HepG2 (cell line): ENCODE results near the gene G6PD. TPM values are rescaled to one million over a fixed set of nuclear protein-coding genes. Genes with fewer than 3 reads are reported as not detected.
A peak's percentile ranks its signal among the peaks of the same experiment; 100 is the strongest.
"Not testable (repeated sequence)": the region's sequence is repeated elsewhere in the genome, so short reads cannot be mapped to it uniquely, and the experiment has no call there.

Source experiments
- ATAC-seq: fragments of 200-7000 bp; cut with Tn5 transposase; 3 replicates; pipeline ENCODE4 v1.9.1; 2020; ENCODE audit warnings: mild to moderate bottlenecking, moderate library complexity
- BruUV-seq: library from RNA; stranded (reverse); fragments of 400-500 nt; replicated peaks from 2 replicates; lab custom pipeline; 2021; lab: Mats Ljungman, UMichigan
- CTCF ChIA-PET: fragments of 300-600 bp; formaldehyde crosslinking; extraction: SDS; loops from one replicate; lab custom pipeline; 2021; ENCODE audit warnings: low total read pairs, inconsistent platforms, low intra/inter-chr PET ratio; lab: Yijun Ruan, JAX
- POLR2A ChIA-PET: fragments of 350-600 bp; sonication (Branson Sonifier 250); formaldehyde crosslinking; loops from one replicate; lab custom pipeline; 2020; ENCODE audit warnings: antibody characterized with exemption, inconsistent platforms; lab: Yijun Ruan, JAX
- DNase-seq: peaks from one replicate; pipeline ENCODE4 v3.0.0-alpha.2; 2015; ENCODE audit warnings: low spot score
- FAIRE-seq: peaks from 3 replicates; lab custom pipeline; 2011; peaks lifted over from hg19 to GRCh38; lab: Jason Lieb, UNC
- H2AFZ ChIP-seq: one replicate; pipeline ENCODE4 v1.6.1; 2011; ENCODE audit warnings: low read length, inconsistent platforms
- H3K27ac ChIP-seq: fragments of 300-600 bp; 3 replicates; pipeline ENCODE4 v1.8.0; 2011; ENCODE audit warnings: mixed run types, mild to moderate bottlenecking, mixed read lengths, low read length, inconsistent platforms; ENCODE audit not compliant: insufficient read depth; ENCODE audit errors: extremely low read length
- H3K27me3 ChIP-seq, 2 experiments: fragments of 200-600 bp in 1 of 2; 2 replicates in 1 of 2; 3 replicates in 1 of 2; pipeline versions ENCODE4 v1.6.0 to v1.8.0; 2011; ENCODE audit warnings: low read length in 2 of 2, mild to moderate bottlenecking in 2 of 2, moderate library complexity in 2 of 2, inconsistent platforms in 1 of 2; ENCODE audit not compliant: insufficient read depth in 2 of 2, control insufficient read depth in 1 of 2
- H3K36me3 ChIP-seq, 2 experiments: fragments of 200-600 bp in 1 of 2; replicated peaks in 1 of 2; 2 replicates in 1 of 2; 3 replicates in 1 of 2; pipeline versions ENCODE4 v1.5.1 to v1.8.0; 2011; ENCODE audit warnings: low read length in 2 of 2, inconsistent platforms in 1 of 2; ENCODE audit not compliant: insufficient read depth in 2 of 2, control insufficient read depth in 1 of 2
- H3K4me1 ChIP-seq: 2 replicates; pipeline ENCODE4 v1.5.1; 2012; ENCODE audit warnings: low read length, inconsistent platforms; ENCODE audit not compliant: insufficient read depth
- H3K4me2 ChIP-seq: 2 replicates; pipeline ENCODE4 v1.6.0; 2011; ENCODE audit warnings: low read depth, low read length, inconsistent platforms
- H3K4me3 ChIP-seq, 3 experiments: fragments of 200-600 bp in 1 of 3; sonication (generic), shearing (Covaris generic) in 1 of 3; replicated peaks in 1 of 3; 2 replicates each; pipeline ENCODE4 v1.5.1; 2011 to 2016; ENCODE audit warnings: low read length in 3 of 3, inconsistent platforms in 2 of 3, low read depth in 2 of 3, mild to moderate bottlenecking in 2 of 3, control low read depth in 1 of 3, mixed read lengths in 1 of 3; ENCODE audit not compliant: insufficient read depth in 1 of 3
- H3K79me2 ChIP-seq: one replicate; pipeline ENCODE4 v1.6.1; 2011; ENCODE audit warnings: low read length, inconsistent platforms; ENCODE audit not compliant: insufficient read depth
- H3K9ac ChIP-seq: 2 replicates; pipeline ENCODE4 v1.6.0; 2011; ENCODE audit warnings: mild to moderate bottlenecking, low read depth, low read length, inconsistent platforms; ENCODE audit not compliant: insufficient read depth
- H3K9me3 ChIP-seq: 2 replicates; pipeline ENCODE4 v1.5.1; 2012; ENCODE audit warnings: mild to moderate bottlenecking, low read length
- H4K20me1 ChIP-seq: 2 replicates; pipeline ENCODE4 v1.6.0; 2011; ENCODE audit warnings: inconsistent platforms, mild to moderate bottlenecking, low read length, moderate library complexity; ENCODE audit not compliant: insufficient read depth
- EEA1 ChIP-seq: sonication (generic); formaldehyde crosslinking; IDR thresholded peaks from 2 replicates; pipeline ENCODE4 v1.5.1; 2020; ENCODE audit warnings: mild to moderate bottlenecking, missing genetic modification reagents, borderline replicate concordance
- WGBS: methylation state at CpG from one replicate; pipeline ENCODE4 v1.1.6; 2017; ENCODE audit warnings: low lambda C conversion rate; 5-methylcytosine and 5-hydroxymethylcytosine counted together
- in situ Hi-C: cut with HindIII; loops from 2 replicates; pipeline ENCODE4 v1.10.0; 2017; ENCODE audit warnings: low pct_unique_long_range_greater_than_20kb; ENCODE audit not compliant: extremely low pct_ligation_motif_present
- intact Hi-C: fragments of 100-400 bp; cut with micrococcal nuclease; formaldehyde crosslinking; loops from one replicate; pipeline ENCODE4 v1.10.0; 2022; ENCODE audit not compliant: unreplicated experiment
- polyA plus RNA-seq, 8 experiments: library from polyadenylated mRNA; depleted of rRNA in 3 of 8; stranded (reverse) in 7 of 8; unstranded in 1 of 8; fragments of >200 nt; fragmentation: Illumina TruSeq in 4 of 8; extraction: Trizol in 4 of 8; gene quantifications; 2 replicates each; pipeline versions ENCODE4 v1.2.1 to v1.2.3, GENCODE V29; 2011 to 2016; ENCODE audit warnings: low read depth in 4 of 8, missing spikeins in 1 of 8, mixed read lengths in 1 of 8; ENCODE audit not compliant: insufficient read depth in 1 of 8
- total RNA-seq, 5 experiments: library from RNA; depleted of rRNA; stranded (reverse); fragments of >200 nt; fragmentation: Illumina TruSeq; extraction: Trizol; gene quantifications; 2 replicates each; pipeline ENCODE4 v1.2.3, GENCODE V29; 2016; ENCODE audit warnings: low read depth in 1 of 5

Gene G6PD
- total and polyA plus RNA-seq, 2 of the 13 experiments (the other 11 are each of a cell fraction or from before 2014, with no cell fraction given): 18.8 to 28.8 TPM

DNA sequence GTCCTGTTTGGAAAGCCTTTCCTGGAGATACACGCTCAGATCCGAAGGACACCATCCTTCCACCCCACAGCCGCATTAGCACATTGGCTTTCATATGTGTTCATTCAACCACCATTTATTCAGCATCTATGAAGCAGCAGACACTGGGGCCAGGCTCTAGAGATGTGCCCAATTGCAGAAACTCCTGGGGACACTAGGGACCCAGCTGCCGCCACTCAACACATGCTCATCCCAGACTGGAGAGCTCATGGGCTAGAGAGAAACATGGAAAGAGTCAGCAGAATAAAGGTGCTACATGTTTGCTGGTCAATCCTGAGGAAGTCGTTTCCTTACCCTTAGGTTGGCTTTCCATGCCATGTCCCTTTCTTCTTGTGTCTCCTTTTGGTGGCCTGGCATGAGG lies 45.9 kb upstream of the G6PD start (continued):
- TF ChIP-seq EEA1: no peak

GRCh38 chrX:154590415-154590814 lies 43.8 kb upstream of the G6PD start:
- H3K27me3 ChIP-seq, H3K36me3 ChIP-seq, BruUV-seq, H3K4me2 ChIP-seq, H3K9me3 ChIP-seq, H3K27ac ChIP-seq, H4K20me1 ChIP-seq, DNase-seq, FAIRE-seq, POLR2A ChIA-PET, H3K4me1 ChIP-seq, intact Hi-C loops, H2AFZ ChIP-seq, H3K79me2 ChIP-seq, H3K4me3 ChIP-seq, CTCF ChIA-PET, ATAC-seq, H3K9ac ChIP-seq: not testable (repeated sequence)
- no CpG with 5 or more reads among the region's 13 CpGs for WGBS
- in situ Hi-C loops: loop anchor here (25.0 kb wide), 1 partner anchor 247 kb away; the partner anchor contains the start of gene SMIM9

- CTCF ChIA-PET: not testable (repeated sequence)
- no CpG with 5 or more reads among the region's 39 CpGs for WGBS
Measured at GRCh38 chrX:154584585-154585183, 38.0 kb upstream of the G6PD start, which contains the start of gene CTAG1A. TSS of gene CTAG1A (plus strand) at chrX:154585133. CDS start at chrX:154585207, 74 bp downstream.

DNA sequence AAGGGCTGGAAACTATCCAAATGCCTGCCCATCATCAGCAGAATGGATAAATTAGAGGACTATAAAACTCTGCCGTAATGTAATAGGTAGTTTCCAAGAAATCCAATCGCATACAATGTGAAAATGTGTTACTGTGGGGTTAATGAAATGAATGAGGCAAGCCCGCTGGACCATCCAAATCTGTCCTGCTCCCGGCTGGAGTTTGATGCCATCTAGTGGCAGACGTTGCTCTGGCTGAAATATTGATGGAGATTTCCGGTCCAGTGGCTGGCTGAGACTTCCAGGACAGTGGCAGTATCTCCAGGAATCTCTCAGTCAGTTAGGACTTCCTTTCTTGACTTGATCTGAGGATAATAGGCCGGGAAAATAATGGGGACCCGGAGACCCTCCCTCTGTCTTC lies 36.3 kb upstream of the G6PD start:
- H3K4me1 ChIP-seq, CTCF ChIA-PET, H3K27ac ChIP-seq, H3K36me3 ChIP-seq, BruUV-seq, H2AFZ ChIP-seq, H3K27me3 ChIP-seq, H3K9me3 ChIP-seq, H3K9ac ChIP-seq, H3K79me2 ChIP-seq, POLR2A ChIA-PET, DNase-seq, H3K4me2 ChIP-seq, intact Hi-C loops, H3K4me3 ChIP-seq, H4K20me1 ChIP-seq, FAIRE-seq: not testable (repeated sequence)
- in situ Hi-C loops: loop anchor here (25.0 kb wide), 1 partner anchor 254 kb away; the partner anchor contains the start of gene SMIM9
- WGBS: no CpG with 5 or more reads among the region's 8 CpGs
- ATAC-seq: peak; percentile 54; the same call in 1 of the 3 replicates

More at GRCh38 chrX:154584585-154585183, 38.0 kb upstream of the G6PD start, which contains the start of gene CTAG1A:
- H2AFZ ChIP-seq, H3K79me2 ChIP-seq, H3K4me2 ChIP-seq, H3K4me1 ChIP-seq, intact Hi-C loops, H3K4me3 ChIP-seq, FAIRE-seq, H3K27me3 ChIP-seq, POLR2A ChIA-PET, H3K9ac ChIP-seq, BruUV-seq, H4K20me1 ChIP-seq, H3K9me3 ChIP-seq, H3K36me3 ChIP-seq, DNase-seq, ATAC-seq, H3K27ac ChIP-seq: not testable (repeated sequence)
- in situ Hi-C loops: loop anchor here (25.0 kb wide), 1 partner anchor 253 kb away; the partner anchor contains the start of gene SMIM9

DNA sequence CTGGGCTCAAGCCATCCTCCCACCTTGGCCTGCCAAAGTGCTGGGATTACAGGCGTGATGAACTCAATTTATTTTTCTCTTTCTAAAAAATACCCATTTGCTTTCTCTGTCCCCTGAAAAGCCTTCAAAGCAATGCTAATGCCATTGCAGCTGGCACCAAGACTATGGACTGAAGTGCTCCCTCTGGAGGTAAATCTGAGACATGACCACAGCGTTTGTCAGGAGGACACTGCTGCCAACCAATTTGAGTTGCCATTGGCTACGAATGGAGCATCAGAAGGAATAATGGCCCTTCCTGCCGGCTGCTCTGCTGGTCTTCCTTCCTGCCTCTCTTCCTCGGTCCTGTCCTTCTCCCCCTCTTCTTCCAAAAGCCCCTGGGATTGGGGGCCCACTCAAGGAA lies 28.4 kb upstream of the G6PD start:
- H3K4me2 ChIP-seq, H3K4me3 ChIP-seq, H3K79me2 ChIP-seq, H3K4me1 ChIP-seq, DNase-seq, POLR2A ChIA-PET, H4K20me1 ChIP-seq, H2AFZ ChIP-seq, H3K9ac ChIP-seq, H3K27ac ChIP-seq, H3K9me3 ChIP-seq, H3K36me3 ChIP-seq, intact Hi-C loops, BruUV-seq, H3K27me3 ChIP-seq, CTCF ChIA-PET: not testable (repeated sequence)
- FAIRE-seq: peak; percentile 100
- peak; percentile 65 for ATAC-seq
- in situ Hi-C loops: loop anchor here (25.0 kb wide), 1 partner anchor 262 kb away; the partner anchor contains the start of gene SMIM9
- no CpG with 5 or more reads among the region's 5 CpGs for WGBS
